ENCODE data around the gene C8G.

C8G gene

DNA sequence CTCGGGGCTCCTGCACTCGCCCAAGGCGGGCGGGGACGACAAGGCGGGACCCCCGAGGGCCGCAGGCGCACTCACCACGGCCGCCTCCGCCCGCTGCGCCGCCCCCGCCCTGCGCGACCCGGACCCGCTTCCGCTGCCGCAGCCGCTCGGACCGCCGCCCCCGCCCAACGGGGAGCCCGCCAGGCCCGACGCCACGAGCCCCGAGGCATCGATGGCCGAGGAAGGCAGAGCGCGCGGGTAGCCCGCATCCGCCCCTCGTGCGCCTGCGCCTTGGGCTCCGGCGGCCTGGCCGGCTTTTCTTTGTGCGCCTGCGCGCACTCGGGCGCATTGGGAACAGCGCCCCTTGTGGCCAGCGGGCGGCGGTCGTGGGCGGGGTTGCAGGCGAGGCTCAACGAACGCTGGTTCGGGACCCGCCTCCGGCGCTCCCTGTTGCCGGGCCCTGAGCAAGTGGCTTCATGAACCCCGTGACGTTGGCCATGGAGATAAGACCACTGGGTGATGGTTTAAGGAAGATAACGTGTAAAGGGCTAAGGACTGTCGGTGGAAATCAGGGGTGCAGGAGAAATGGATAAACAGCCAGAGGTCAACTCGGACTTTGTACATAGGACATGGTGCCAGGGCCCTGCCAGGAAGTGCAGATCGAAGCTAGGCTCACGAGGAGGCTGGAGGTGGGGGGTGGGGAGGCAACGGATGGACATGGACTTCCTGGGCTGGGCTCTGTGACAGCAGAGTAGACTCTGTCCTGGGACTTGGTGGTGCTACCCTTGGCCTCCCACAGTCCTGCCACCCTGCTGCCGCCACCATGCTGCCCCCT lies at the start of gene C8G, which contains the start of gene FBXW5:
TSS of gene C8G (plus strand) at position 725 of the 814 bp plus-strand sequence. CDS start at position 803, 78 bp downstream.
TSS of gene FBXW5 (minus strand) at position 220 of the 814 bp plus-strand sequence. CDS start 655 bp downstream, outside the sequence.
- DNase-seq (ENCODE audit: low read depth), result peak; percentile 42

DNA sequence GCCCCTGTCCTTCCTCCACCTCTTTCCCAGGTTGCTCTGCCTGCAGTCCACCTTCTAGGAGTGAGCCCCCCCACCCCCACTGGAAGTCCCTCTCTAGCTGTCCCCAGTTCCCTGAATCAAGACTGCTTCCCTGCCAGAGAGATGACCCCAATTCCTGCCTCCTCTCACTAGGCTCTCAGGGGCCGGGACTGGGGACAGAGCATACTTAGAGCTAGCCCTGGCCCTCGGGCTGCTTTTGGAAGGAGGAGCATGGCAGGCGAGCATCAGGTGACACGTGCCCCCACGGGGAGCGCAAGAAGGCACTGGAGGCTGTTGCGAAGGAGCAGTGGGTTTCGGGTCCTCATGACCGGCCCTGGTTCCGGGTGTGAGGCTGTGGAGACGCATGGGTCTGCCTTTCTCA lies 49.0 kb upstream of the C8G start:
- DNase-seq (ENCODE audit: low read depth), result no peak

DNA sequence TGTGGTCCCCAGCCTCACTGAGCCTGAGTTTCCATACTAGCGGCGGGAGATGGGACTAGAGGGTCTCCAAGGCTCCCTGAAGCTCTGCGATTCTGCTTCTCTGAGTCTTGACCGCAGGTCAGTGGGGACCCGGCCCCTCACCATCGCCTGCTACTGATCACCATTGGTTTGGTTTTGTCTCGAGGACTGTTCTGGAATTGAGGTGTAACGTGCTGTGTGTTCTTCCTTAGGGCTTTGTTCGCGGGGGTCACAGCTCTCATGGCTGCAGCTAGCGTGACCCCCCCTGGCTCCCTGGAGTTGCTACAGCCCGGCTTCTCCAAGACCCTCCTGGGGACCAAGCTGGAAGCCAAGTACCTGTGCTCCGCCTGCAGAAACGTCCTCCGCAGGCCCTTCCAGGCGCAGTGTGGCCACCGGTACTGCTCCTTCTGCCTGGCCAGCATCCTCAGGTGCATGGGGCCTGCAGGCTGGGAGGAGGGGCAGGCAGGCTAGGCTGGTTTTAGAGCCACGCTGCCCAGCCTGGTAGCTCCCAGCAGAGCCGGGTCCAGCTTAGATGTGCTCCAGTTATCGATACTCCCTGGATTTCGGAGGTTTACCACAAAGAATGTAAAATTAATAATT lies 46.5 kb upstream of the C8G start:
- no peak for DNase-seq (ENCODE audit: low read depth)

DNA sequence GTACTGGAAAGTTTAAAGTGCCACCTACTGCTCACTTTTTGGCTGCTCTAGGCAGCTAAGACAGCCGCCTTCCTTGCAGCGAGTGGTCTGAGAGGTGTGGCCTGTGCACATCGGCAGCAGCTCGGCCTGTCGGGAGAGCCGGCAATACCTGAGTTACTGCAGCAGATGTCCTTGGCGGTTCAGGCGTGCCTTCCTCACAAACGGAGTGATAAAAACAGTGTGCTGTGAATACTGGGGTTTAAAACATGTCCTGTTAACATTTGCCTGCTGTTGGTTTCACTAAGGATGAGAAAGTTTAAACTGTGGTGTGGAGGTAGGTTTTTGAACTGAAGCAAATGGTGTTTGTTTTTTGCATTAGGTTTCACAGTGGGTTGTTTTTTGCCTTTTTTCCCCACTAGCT lies 45.8 kb upstream of the C8G start:
- DNase-seq (ENCODE audit: low read depth), result no peak

DNA sequence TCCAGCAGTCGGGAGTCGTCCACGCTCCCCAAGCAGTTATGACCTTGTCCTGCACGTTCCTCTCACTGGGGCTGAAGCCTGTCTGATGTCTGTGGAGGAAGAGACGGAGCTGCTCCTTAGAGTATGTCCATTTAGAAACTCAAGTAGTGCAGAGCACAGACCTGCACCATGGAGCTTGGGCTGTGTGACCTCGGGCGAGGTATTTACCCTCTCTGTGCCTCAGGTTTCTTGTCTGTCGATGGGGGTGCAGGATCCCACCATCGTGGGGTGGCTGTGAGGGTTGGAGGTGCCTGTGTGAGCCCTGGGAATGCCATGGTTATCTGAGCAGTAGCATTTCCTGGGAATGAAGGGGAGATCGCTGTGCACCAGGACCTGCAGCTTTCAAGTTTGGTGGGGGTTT lies 44.5 kb upstream of the C8G start:
- DNase-seq (ENCODE audit: low read depth), result no peak

DNA sequence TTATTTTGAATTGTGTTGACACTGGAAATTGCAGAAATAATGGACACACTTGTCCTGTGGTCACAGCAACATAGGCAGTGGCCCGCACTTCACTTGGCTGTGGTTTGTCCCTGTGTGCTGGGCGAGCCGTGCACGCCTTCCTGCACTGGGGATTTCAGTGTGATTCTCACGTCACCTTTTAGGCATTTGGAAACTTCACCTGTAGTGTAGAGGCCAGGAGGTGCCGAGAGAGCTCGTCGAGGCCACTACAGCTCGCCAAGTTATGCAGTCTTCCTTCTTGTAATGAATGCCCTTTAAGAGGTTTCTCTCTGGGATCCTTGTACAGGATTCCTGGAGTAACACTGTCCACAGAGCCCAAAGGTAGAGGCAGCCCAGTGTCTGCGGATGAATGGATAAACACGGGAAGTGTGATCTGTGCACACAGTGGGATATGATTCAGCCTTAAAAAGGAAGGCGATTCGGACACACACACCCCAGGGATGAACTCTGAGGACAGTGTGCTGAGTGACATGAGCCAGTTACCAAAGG lies 44.0 kb upstream of the C8G start:
- no peak for DNase-seq (ENCODE audit: low read depth)

DNA sequence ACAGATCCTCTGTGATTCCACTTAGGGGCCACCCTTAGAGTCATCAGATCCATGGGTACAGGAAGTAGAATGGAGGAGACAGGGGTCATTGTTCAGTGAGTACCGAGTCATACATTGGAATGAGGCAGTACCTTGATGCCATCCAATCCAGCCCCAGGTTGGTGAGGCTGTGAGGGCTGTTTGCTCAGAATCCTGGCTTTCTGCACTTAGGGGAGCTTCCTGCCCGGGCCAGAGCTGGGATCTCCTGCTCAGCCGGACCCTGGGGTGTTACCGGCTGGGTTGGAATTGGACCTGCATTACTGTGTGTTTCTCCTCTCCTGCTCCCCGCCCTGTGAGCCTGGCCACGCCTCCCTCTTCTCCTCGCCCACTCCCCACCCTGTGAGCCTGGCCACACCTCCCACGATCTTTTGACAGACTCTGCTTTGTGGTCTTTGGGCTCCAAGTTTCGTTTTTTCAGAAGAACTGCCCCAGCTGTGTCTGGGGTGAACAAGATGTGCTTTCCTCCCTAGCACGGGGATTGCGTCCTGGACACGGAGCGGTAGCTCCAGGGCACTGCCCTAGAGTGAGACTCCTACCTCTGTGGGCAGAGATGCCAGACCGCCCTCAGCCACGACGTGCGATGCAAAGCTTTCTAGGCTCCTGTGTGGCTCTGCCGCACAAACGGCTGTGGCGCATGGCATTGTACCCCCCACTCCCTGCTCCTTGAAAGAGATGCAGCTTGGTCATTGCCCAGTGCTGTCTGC lies 43.4 kb upstream of the C8G start:
- DNase-seq (ENCODE audit: low read depth), result no peak

DNA sequence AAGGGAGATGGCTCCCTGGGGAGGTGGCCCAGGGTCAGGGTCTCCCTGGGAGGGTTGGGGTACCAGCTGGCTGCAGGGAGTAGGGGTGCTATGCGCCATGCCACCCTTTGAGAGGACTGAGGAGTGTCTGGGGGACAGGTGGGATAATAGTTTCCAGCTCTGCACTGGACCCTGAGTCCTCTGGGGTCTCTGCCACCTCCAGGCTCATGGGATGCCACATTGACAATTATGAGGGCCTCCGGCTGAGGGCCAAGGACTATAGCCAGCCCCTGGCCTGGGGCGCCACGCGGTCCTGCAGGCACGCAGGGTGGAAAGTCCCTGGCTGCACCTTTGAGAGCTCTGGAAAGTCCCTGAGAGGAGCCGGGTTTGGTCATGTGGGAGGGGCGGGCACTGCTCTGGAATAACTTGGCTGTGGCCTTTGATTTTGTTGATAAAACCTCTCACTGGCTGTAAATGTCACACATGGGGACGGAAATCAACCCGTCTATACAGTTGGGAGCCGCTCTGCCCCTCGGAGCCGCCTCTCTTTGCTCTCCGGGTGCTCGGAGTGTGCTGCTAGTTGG lies 42.7 kb upstream of the C8G start:
- DNase-seq (ENCODE audit: low read depth), result no peak

DNA sequence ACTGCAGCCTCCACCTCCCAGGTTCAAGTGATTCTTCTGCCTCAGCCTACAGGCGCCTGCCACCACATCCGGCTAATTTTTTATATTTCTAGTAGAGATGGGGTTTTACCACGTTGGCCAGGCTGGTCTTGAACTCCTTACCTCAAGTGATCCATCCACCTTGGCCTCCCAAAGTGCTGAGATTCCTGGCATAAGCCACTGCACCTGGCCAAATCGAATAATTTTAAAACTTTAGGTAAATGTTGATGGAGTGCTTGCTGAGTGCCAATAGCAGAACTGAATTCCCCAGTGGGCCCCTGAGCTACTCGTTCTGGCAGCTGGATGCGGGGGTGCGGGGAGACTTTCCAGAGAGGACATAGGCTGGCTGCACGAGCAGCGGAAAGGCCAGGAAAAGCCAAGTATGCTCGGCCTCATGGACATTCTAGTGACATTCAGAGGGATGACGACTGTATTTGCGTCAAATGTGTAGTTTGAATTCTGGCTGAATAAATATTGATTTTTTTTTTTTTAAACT lies 41.9 kb upstream of the C8G start:
- no peak for DNase-seq (ENCODE audit: low read depth)

DNA sequence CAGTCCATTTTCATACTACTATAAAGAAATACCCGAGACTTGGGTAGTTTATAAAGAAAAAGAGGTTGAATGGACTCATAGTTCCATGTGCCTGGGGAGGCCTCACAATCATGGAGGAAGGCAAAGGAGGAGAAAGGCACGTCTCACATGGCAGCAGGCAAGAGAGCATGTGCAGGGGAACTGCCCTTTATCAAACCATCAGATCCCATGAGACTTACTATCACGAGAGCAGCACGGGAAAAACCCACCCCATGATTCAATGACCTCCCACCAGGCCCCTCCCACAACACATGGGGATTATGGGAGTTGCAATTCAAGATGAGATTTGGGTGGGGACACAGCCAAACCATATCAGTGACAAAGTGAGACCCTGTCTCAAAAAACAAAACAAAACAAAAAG lies 38.8 kb upstream of the C8G start:
- no peak for DNase-seq (ENCODE audit: low read depth)

DNA sequence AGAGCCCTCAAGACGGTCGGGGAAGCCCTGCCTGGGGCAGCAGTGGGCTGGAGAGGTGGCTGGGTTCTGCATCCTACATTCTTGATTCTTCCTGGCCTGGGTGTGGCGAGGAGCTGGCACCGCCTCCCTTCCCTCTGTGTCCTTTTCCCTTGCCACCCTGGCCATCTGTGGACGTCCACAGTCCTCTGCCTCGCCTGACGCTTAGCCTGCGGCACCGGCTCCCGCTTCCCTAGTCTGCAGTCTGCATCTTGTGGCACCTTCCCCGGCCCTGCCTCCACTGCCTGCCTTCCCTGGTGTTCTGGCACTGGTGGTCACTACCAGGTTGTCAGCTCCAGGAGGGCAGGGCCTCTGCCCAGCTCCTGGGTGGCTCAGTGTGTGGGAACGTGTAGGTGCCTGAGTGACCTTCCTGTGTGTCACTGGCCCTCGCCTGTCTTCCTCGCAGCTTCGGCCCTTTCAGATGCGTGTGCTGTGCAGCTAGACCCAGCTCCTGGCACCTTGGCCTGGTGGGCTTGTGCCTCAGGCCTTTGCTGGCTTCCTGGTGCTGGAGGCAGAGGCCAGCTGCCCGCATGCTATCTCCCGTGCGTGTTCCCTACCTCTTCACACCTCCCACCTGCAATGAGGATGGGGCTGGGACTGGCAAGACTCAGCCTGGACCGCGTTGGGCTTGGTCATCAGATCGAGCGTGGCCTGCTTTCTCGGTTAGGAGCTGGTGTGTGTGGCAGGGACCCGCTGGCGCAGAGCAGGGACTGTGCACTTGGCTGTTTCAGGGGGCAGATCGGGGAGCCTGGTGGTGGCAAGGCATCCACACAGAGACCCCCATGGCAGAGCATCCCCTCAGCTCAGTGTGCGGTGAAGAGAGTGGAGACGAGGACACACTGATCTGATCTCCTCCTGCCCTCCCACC lies 37.8 kb upstream of the C8G start:
- DNase-seq (ENCODE audit: low read depth), result no peak

DNA sequence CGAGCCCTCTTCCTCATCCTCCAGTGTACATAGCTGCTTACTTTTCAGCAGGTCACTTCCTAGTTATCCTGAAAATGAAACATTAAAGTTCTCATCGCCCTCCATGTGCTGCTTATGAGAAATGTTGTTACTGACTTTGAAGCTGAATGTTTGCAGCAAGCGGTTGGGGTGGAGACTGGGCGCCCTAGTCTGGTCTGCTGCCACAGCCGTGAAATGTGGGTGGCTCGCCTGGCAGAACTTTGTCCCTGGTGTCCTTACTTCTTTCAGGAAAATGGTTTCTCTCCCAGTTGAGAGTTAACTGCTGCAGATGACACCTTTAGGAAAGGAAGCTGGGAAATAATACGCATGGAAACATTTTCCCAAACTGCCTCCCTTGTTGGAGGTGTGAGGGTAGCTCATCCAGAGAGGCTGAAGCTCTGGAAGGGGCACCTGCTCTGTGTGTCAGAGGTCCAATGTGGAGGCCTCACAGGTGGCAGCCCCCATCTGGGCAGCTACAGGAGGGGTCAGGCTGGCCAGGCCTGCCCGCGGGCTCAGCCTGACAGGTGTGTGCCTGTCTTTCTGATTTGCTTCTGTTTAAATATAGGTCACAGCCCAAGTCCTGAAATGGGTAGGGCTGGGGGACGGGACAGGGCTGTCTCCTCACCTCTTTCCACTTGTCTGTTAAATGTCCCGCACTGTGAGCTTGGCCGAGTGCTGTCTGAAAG lies 34.7 kb upstream of the C8G start:
- DNase-seq (ENCODE audit: low read depth), result no peak

DNA sequence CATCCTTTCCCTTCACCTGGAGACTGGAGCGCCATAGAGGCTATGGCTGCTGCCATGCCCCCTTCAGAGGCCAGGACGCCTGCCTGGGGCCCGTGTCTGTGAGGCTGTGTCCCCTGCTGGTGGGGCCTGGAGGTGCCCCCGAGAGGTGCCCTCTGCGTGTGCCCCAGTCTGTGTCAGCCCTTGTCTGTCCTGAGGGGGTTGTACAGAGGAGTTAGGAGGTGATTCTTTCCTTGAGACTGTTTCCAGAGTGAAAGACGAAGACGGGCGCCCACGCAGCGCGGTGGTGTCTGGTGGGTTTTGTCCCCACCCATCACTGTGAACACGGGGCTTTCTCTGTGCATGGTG lies 34.2 kb upstream of the C8G start:
- no peak for DNase-seq (ENCODE audit: low read depth)

DNA sequence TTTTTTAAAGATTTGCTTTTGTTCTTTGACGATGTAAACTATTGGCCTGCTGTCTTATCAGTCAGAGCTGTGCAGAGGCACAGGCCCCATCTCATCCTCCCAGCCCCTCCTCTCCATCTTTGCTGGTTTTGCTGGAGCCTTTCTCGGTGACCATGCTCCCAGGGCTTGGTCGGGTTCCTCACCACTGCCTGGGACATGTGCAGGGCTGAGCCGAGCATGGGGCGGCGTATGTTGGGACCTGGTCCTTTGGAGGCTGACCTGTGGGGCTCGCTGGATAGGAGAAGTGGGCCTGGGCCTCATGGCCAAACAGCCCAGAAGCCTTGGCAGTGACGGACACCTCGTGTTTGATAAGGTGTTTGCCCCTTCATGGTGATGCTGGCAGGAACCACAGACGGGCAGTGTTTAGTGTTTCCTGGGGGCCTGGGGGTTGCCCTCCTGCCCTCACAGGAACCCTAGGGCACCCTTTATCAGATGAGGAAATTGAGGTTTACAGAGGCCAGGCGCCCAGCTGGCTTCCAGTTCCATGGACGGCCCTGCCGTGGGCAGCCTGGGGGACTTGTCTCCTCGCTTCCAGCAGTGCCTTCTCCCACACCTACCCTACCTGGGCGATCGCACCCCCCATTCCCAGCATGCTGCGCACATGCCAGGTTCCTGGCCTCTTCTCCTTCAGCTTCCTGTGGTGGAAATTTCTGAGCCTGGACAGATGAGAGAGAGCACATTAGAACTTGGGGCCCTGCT lies 31.2 kb upstream of the C8G start:
- DNase-seq (ENCODE audit: low read depth), result no peak

DNA sequence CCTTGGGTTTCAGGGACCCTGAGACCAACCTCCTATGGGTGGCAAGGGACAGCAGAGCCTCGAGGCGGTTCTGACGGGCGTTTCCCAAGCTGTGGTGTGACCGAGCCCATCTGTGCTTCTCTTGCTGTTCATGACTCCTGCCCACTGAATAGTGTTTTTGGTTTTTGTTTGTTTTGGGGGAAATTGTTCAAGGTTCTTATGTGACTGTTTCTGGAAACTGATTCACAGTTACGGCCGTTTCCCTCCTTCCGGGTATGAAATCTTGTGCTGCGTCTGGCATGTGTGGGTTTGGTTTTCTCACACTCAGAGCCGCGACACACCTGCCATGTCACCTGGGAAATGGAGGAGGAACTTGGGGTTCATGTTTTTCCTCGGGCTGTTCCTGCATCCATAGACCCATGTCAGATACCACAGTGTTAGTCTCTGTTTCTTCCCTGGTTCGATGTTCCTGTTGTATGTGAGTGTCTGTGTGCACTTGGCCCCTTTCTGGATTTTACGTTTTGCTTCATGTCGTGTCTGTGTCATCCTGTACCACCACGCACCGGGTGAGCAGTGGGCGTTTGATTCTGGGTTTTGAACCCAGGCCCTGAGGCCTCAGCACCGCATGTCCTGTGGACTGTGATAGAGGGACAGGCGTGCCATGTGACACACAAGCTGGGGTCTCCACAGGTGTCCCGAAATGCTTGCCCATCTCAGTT lies 29.3 kb upstream of the C8G start:
- DNase-seq (ENCODE audit: low read depth), result no peak

DNA sequence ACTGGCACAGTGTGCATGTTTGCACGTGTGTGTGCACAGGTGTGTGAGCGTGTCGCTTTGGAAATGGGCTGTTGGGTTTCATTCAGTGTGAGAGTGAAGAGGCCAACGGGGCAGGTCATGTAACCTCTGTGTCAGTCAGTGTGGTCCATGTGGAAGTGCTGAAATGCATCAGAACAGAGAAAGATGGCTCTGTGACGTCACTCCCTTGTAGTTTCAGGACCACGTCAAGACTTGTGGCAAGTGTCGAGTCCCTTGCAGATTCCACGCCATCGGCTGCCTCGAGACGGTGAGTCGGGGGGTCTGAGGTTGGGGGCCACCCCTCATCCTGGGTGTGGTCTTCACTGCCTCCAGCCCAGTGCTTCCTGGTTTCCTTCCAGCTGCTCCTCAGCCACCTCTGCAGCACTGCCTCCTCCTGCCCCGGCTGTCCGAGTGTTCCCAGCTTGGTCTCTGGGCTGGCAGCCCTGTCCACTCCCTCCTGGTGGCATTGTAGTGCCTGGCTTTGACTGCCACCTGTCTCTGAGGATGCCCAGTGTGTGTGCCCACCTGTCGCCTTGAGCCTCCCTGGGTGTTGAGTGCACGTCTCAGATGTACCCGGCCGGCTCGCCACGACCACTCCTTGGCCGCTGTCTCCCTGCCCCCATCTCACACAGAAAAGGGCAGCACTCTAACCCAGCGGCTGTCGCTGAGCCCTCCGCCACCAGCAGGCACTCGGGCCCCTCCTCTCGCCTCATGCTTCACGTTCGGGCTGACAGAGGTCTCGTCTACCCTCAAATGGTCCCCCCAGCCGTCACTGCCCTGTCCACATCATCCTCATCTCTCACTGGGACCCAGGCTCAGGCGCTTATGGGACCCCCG lies 28.5 kb upstream of the C8G start:
- DNase-seq (ENCODE audit: low read depth), result no peak

DNA sequence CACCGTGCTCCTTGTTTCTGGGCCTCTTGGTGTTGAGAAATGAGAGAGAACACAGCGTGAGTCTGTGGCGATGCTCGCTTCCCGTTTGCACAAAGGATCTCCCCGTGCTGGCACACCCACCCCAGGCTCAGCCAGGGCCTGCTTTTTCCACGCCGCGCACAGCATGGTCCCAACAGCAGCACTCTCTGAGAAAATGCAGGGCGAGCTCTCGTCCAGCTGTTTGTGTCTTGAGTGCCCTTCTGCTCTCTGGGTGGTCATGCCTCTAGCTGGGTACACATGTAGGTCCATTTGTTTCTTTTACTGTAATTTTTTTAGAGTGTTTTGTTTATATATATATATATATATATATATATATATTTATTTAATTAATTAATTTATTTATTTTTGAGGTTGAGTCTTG lies 27.1 kb upstream of the C8G start:
- no peak for DNase-seq (ENCODE audit: low read depth)

DNA sequence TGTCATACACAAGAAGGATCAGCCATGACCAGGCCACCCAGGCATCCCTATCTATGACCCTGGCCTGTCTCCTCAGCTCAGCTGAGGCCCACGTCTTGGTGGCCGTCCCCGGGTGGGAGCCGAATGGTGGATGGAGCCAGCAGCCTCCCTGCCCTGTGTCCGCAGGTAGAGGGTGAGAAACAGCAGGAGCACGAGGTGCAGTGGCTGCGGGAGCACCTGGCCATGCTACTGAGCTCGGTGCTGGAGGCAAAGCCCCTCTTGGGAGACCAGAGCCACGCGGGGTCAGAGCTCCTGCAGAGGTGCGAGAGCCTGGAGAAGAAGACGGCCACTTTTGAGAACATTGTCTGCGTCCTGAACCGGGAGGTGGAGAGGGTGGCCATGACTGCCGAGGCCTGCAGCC lies 25.0 kb upstream of the C8G start:
- no peak for DNase-seq (ENCODE audit: low read depth)

Data from GM04503 (cell line).